ENCODE results near the gene PDGFB.

Gene PDGFB

GRCh38 chr22:39240831-39241793 is 3.7 kb downstream of the PDGFB start:
- no peak for DNase-seq (ENCODE audit: low read depth in 2 of 2)

DNA sequence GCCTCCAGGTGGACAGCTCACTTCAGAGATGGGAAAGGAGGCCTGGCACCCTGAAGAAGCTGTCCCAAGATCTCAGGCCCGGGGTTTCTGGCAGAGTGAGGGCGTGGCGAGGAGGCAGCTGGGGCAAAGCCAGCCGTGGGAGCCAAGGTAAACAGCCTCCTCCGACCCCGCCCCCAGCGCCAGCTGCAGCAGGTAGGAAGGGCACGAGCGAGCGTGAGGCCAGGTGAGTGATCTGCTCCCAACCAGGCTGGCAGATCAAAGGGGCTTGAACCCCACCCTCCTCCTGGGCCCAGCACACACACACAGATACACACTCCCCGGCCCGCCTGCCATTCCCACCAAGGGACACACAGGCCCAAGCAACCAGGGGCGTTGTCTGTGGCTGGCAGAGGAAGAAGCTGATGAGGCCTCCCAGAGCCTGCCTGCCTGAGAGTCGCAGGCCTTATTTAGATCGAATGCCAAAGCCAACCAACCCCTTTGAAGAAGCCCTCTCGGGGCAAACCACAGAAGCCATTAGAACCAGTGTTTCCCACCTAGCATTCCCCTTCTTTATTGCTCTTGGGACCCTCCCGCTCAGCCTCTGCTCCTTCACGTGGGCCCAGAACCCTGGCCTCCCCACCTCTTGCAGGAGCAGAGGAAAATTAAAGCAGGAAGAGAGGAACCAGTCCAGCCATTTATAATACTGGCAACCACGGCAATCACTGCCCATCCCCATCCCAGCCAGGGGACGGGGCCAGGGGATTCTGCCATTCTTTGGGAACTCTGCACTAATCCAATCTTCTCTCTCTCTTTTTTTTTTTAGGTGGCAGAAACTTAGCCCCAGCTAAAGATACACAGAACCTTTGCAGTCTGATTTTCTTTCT is 5.0 kb downstream of the PDGFB start:
- no peak for DNase-seq (ENCODE audit: low read depth in 2 of 2)

DNA sequence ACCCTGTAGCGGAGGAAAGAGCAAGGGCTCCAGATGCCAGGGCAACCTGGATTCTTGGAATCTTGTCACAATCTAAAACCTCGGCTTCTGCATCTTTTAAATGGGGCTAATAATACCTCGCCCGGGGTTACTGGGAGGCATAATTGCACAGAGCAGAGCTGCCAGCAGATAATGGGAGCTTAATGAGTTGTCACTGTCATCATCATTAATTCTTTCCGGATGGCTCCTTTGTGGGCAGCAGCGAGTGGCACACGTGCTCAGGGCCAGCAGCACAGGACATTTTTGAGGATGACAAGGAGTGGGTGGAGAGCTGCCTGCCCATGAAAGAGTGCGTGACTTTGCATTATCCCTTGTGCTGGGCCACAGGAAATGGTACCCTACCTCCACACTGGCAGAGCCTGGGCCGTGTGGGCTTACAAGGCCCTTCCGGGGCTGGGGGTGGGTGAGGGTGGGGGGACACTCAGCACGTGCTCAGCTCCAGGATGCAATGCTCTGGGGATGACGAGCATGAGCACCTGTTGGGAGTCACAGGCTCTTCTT is 5.7 kb downstream of the PDGFB start:
- DNase-seq (ENCODE audit: low read depth in 2 of 2), result no peak

DNA sequence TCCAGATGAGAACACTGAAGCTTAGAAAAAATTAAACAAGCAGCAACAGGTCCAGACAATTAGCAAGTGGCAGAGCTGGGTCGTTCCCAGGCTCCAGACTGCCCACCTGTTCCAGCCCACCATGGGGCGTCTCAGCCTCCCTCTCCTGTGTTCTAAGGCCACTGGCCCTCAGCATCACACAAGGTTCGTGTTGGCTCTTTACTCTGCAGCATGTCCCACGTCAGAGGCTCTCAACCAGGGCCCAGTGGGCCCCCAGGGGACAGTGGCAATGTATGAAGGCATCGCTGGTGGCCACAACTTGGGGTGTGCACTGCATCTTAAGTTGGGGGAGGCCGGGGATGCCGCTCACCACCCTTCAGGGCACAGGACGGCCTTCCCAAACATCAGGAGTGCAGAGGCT is 6.2 kb downstream of the PDGFB start:
- DNase-seq (ENCODE audit: low read depth in 2 of 2), result no peak

- DNase-seq (ENCODE audit: low read depth in 2 of 2), result no peak
Observed at GRCh38 chr22:39238101-39238466, 6.7 kb downstream of the PDGFB start.

DNA sequence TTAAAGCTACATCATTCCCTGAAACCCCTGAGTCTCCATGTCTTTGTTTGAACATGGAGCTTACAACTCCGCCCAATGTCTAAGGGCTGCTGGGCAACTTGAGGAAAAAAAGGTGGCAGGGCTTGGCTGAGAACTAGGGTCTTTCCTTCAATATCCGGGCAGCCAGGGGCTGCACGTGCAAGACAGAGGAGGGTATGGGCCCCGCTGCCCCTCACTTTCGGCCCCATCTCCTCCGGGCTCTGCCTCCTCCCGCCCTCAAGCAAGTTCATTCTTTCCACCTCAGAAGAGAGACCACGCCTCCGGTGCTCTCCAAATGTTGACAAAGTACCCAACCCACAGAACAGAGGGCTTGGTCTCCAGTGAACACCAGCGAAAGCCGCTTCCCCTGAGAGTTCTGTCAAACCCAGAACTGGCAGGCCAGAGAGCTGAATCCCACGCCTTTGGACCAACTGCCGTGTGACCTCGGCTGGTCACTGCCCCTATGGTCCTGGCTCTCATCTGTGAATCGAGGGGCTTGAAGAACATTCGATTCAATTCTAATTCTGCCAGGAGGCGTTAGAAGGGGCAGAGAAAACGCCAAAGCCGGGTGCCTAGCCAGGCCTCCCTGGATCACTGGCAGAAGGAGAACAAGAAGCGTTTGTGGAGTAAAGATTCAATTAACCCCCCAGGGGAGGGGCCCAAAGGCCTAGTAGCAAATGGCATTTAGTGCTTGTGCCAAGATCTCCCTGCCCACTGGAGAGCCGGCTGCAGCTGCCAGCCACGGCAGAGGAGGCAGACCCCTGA is 7.3 kb downstream of the PDGFB start:
- DNase-seq (ENCODE audit: low read depth in 2 of 2), result no peak

DNA sequence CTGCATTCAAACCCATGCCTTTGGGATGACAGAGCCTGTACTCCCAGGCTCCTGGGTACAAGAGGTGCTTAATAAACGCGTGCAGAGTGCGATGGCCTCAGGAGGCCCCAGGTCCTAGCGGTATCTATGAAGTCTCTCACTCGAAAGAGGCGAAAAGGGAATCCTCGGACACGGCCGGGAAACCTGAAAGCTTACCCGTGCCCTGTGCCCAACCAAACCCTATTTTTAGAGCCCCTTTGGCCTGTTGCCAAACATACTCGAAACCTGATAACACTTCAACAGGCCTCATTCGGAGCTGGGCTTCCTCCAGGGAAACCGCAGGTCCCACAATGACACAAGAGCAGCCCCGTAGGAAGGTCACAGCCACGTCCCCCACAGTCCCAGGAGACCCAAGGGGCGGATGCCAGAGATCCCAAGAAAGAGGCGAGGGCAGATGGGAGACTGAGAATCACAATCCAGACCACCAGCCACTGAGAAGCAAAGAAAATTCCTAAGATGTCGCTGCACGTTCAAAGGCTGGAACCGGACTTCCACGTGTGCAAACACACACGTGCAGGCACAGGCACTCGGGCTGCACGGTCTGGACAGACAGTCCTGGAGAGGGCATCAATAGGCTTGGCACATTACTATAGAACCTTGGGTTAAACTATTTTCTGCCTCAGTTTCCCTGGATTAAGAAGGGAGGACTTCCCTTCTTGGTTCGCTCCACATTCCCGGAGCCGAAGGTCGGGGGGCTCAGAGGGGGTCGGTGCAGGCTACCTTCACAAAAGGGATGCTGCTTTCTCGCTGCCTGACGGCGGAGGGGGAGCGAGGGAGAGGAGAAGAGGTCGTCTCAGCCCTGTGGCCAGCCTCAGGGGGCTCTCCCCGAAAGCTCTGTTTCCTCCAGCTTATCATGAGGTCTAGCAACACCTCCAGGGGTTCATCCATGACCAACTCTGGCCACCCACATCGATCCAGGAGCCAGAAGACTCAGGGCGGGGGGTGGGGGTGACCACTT is 8.2 kb downstream of the PDGFB start:
- no peak for DNase-seq (ENCODE audit: low read depth in 2 of 2)

DNA sequence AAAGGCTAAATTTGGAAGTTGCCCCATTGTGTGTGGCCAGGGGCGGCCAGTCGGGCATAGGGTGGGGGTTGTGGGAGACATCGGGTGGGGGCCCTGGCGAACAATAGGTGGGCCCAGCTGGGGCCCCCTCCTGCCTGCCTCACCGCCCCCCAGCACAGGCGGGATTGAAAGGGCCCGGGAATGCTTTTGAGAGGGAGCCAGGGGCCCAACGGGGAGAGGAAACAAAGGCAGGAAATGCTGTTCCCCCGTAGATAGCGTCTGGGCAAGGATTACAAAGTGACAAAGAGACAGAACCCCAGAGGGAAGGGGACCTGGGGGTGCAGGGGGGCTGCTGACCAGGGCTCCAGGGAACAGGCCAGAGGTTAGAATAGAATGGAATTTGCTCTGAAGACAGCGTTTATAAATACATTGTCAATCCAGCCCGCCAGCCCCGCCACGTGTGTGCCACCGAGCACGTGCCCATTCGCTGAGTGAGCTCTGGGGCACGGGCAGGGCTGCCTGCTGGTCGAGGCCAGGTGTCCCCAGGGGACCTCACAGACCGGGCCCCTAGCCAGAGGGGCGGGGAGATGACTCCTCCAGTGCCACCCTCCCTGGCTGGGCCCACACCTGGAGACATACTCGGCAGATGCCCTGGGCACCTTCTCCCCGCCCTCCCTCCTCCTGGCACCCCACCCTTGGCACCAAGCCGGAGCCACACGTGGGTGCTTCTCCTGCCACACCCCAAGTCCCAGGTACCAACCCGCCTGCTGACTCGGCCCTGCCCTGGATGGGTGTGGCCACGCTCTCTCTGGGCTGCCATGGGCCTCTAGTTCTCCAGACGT is 9.7 kb downstream of the PDGFB start:
- DNase-seq (ENCODE audit: low read depth in 2 of 2), result no peak

DNA sequence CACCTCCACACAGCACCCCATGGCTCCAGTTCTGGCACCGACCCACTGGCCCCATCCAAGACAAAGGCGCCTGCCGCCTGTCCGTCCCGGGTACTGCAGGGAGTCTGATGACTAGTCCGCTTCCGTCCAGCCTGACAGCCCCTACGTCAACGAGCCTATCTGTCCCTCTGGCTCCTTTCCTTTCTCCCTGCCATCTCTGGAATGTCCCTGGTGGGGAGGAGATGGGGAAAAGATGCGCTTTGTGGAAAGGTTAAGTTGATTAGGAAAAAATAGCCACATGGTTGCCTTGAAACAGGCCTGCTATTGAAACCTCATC is 10.4 kb downstream of the PDGFB start:
- no peak for DNase-seq (ENCODE audit: low read depth in 2 of 2)

DNA sequence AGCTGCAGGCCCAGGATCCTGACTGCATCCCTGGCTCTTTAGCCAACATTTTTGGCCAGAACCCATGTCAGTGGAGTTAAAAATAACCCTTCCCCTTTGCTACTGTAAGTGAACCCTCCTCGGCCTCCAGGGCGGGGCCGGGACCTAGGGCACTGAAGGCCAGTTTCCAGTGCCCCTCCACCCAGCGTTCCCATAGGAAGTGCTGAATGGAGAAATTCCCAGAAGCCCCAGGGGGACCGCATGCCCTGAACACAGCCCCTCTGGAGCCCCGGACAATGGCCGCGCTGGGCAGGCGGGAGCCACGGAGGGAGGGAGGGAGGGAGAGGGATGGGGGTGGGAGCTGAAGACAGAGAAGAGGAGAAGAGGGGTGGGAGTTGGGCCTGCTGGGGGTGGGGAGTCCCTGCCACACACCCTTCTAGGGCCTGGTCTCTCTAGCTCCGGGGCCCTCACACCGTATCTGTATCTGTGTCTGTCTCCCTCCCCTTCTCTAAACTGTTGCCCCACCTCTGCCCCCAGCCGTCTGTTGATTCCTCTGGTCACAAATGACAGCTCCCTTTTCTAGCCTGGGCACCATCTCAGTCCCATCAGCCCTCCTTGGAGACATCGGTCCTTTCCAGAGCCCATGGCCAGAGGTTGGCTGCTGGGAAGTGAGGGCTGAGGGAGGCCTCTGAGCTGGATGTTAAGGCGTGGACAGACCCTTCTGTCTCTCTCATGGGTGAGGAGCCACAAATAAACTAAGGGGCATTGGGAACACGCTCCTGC is 10.9 kb downstream of the PDGFB start:
- DNase-seq (ENCODE audit: low read depth in 2 of 2), result no peak

- no peak for DNase-seq (ENCODE audit: low read depth in 2 of 2)
Observed at GRCh38 chr22:39232806-39233709, 11.7 kb downstream of the PDGFB start.

- DNase-seq (ENCODE audit: low read depth in 2 of 2), result no peak
Observed at GRCh38 chr22:39232246-39232645, 12.5 kb downstream of the PDGFB start.

GRCh38 chr22:39231197-39231950 is 13.4 kb downstream of the PDGFB start:
- no peak for DNase-seq (ENCODE audit: low read depth in 2 of 2)

GRCh38 chr22:39230261-39231196 is 14.3 kb downstream of the PDGFB start:
- DNase-seq (ENCODE audit: low read depth in 2 of 2), result no peak

DNA sequence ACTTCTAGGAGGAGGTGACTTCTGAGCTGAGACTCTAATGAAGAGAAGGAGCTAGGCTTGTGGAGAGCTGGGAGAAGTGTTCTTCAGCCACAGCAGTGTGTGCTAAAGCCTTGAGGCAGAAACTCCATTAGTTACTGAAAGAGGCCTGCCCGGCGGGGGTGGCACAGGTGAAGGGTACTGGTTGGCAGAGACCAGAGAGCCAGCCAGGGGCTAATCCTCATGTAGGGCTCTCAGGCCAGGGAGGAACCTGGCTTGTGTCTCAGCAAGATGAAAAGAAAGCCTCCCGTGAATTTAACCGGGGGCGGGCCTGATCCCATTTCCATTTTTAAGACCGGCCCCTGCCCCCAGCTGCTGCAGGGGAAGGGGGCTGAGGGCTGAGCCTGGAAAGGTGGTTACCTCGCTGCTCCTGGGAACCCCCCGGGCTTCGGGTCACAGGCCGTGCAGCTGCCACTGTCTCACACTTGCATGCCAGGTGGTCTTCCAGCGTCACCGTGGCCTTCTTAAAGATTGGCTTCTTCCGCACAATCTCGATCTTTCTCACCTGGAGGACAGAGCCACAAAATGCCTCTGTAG is 15.0 kb downstream of the PDGFB start:
- no peak for DNase-seq (ENCODE audit: low read depth in 2 of 2)

DNA sequence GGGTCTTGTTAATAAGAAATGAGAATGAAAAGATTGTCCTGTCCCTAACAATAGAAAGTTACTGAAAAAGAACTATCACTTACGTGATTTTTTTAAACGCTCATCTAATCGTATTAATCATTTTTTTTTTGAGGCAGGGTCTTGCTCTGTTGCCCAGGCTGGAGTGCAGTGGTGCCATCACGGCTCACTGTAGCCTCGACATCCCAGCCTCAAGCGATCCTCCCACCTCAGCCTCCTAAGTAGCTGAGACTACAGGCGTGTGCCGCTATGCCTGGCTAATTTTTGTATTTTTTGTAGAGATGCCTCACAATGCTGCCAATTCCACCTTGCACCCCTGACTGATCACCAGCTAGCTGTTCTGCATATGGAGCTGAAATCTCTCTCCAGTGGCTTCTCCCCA is 15.7 kb downstream of the PDGFB start:
- DNase-seq (ENCODE audit: low read depth in 2 of 2), result no peak

Measured in stimulated activated CD8-positive, alpha-beta memory T cell treated with anti-CD3 and anti-CD28 coated beads, Interleukin-7, amount 100 ng/mL, for 1 hour (primary cell).